ENCODE measurements around the gene RAP1GAP.

DNA sequence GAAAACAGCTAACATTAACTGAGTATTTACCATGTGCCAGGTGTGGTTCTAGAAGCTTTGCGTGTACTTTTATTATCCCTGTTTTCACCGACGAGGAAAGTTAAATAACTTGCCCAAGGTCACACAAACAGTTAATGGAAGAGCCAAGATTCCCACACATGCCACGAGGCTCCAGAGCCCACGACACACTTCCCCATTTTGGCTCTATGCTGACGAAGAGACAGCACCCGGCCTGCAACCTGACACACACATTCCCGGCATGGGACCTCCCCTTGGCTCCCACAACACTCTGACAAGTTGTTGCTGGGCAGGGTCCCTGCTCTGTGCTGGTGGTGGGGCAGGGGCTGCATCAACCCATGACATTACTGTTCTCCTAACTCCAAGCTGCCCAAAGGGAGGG is 52.8 kb downstream of the RAP1GAP start:
- TF ChIP-seq, protein P1, sequence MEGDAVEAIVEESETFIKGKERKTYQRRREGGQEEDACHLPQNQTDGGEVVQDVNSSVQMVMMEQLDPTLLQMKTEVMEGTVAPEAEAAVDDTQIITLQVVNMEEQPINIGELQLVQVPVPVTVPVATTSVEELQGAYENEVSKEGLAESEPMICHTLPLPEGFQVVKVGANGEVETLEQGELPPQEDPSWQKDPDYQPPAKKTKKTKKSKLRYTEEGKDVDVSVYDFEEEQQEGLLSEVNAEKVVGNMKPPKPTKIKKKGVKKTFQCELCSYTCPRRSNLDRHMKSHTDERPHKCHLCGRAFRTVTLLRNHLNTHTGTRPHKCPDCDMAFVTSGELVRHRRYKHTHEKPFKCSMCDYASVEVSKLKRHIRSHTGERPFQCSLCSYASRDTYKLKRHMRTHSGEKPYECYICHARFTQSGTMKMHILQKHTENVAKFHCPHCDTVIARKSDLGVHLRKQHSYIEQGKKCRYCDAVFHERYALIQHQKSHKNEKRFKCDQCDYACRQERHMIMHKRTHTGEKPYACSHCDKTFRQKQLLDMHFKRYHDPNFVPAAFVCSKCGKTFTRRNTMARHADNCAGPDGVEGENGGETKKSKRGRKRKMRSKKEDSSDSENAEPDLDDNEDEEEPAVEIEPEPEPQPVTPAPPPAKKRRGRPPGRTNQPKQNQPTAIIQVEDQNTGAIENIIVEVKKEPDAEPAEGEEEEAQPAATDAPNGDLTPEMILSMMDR (conservative IDR thresholded peaks at IDR 0.05 in 1 of 2, IDR thresholded peaks at IDR 0.05 in 1 of 2; ENCODE audit: extremely low read depth in 1 of 2, insufficient read depth in 1 of 2, low read depth in 1 of 2, low read length in 2 of 2) = no peak
- no peak for TF ChIP-seq EZH2 (IDR thresholded peaks at IDR 0.05; ENCODE audit: borderline replicate concordance, low read length)
